ENCODE measurements around the gene CDIPT.

CDIPT gene

DNA sequence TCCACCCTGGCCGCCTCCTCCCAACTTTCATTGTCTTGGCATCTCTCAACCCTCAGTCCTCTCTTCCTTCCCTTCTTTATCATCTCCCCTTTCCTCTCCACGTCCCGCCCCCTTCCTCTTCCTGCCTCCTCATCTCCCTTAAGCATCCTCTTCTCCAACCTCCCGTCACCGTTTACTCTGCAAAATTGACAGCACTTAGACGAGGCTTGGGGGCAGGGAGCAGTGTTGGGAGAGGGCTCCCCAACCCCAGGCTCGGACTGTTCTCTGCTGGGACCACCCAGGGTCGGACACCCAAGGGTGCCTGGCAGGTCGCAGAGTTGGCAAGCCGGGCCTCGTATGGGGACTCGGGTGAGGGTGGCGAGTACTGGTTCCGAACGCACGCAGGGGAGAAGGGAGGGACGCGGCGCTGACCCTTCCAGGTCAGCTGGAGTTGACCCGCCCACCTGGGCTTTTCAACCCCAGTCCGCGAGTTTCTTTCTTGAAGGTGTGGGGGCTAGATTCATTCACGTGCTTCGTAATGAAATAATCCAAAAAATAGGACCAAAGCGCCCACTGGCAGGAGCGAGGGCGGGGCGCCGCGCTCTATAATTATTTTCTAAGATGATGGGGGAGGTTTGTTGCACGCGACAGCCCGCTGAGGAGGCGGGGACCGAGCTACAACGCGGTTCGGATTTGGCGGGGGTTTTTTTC is 47.8 kb downstream of the CDIPT start:
- TF ChIP-seq, protein P1, sequence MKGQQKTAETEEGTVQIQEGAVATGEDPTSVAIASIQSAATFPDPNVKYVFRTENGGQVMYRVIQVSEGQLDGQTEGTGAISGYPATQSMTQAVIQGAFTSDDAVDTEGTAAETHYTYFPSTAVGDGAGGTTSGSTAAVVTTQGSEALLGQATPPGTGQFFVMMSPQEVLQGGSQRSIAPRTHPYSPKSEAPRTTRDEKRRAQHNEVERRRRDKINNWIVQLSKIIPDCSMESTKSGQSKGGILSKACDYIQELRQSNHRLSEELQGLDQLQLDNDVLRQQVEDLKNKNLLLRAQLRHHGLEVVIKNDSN (IDR thresholded peaks at IDR 0.05), result no peak
- no peak for TF ChIP-seq RAD21 (IDR thresholded peaks at IDR 0.05; ENCODE audit: low read depth)
- TF ChIP-seq CREB1 (IDR thresholded peaks at IDR 0.05; ENCODE audit: low read depth), result no peak
- TF ChIP-seq NFIC (IDR thresholded peaks at IDR 0.05), result no peak
- no peak for TF ChIP-seq TCF12 (IDR thresholded peaks at IDR 0.05; ENCODE audit: low read depth)
- no peak for TF ChIP-seq EP300 (IDR thresholded peaks at IDR 0.05; ENCODE audit: borderline replicate concordance)
- TF ChIP-seq YY1 (IDR thresholded peaks at IDR 0.05; ENCODE audit: low read depth), result no peak
- TF ChIP-seq, protein P2, sequence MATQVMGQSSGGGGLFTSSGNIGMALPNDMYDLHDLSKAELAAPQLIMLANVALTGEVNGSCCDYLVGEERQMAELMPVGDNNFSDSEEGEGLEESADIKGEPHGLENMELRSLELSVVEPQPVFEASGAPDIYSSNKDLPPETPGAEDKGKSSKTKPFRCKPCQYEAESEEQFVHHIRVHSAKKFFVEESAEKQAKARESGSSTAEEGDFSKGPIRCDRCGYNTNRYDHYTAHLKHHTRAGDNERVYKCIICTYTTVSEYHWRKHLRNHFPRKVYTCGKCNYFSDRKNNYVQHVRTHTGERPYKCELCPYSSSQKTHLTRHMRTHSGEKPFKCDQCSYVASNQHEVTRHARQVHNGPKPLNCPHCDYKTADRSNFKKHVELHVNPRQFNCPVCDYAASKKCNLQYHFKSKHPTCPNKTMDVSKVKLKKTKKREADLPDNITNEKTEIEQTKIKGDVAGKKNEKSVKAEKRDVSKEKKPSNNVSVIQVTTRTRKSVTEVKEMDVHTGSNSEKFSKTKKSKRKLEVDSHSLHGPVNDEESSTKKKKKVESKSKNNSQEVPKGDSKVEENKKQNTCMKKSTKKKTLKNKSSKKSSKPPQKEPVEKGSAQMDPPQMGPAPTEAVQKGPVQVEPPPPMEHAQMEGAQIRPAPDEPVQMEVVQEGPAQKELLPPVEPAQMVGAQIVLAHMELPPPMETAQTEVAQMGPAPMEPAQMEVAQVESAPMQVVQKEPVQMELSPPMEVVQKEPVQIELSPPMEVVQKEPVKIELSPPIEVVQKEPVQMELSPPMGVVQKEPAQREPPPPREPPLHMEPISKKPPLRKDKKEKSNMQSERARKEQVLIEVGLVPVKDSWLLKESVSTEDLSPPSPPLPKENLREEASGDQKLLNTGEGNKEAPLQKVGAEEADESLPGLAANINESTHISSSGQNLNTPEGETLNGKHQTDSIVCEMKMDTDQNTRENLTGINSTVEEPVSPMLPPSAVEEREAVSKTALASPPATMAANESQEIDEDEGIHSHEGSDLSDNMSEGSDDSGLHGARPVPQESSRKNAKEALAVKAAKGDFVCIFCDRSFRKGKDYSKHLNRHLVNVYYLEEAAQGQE (IDR thresholded peaks at IDR 0.05; ENCODE audit: low read depth), result no peak
- no peak for TF ChIP-seq ZBTB7A (IDR thresholded peaks at IDR 0.05; ENCODE audit: low read depth)
- no peak for TF ChIP-seq TEAD4 (IDR thresholded peaks at IDR 0.05)
- TF ChIP-seq CEBPB (IDR thresholded peaks at IDR 0.05), result no peak
- TF ChIP-seq, protein P3, sequence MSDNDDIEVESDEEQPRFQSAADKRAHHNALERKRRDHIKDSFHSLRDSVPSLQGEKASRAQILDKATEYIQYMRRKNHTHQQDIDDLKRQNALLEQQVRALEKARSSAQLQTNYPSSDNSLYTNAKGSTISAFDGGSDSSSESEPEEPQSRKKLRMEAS (IDR thresholded peaks at IDR 0.05), result no peak
- no peak for TF ChIP-seq TAF1 (IDR thresholded peaks at IDR 0.05; ENCODE audit: low read depth)

DNA sequence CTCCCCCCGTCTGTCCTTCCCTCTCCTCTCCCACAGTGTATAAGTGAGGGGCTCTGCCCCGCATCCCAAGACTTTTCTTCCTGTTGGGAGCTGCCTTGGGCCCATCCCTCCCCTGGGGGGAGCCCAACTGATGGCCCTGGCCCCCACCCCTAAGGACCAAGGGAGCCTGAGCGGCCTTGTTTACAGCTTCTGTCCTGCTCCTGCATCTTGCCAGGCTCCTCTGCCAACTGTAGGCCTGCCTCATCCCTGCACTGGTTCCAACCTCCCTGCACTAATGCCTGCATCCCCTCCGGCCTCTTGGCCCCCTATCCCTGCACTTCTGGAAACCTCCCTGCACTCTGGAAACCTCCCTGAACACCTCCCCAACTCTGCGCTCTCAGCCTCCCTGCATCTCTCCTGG is 48.4 kb downstream of the CDIPT start:
- TF ChIP-seq NFIC (IDR thresholded peaks at IDR 0.05) (no peak), TAF1 (IDR thresholded peaks at IDR 0.05; ENCODE audit: low read depth) (no peak), EGR1 (IDR thresholded peaks at IDR 0.05) (no peak), TCF12 (IDR thresholded peaks at IDR 0.05; ENCODE audit: low read depth) (no peak), EP300 (IDR thresholded peaks at IDR 0.05; ENCODE audit: borderline replicate concordance) (no peak), RAD21 (IDR thresholded peaks at IDR 0.05; ENCODE audit: low read depth) (no peak), TEAD4 (IDR thresholded peaks at IDR 0.05) (no peak)

DNA sequence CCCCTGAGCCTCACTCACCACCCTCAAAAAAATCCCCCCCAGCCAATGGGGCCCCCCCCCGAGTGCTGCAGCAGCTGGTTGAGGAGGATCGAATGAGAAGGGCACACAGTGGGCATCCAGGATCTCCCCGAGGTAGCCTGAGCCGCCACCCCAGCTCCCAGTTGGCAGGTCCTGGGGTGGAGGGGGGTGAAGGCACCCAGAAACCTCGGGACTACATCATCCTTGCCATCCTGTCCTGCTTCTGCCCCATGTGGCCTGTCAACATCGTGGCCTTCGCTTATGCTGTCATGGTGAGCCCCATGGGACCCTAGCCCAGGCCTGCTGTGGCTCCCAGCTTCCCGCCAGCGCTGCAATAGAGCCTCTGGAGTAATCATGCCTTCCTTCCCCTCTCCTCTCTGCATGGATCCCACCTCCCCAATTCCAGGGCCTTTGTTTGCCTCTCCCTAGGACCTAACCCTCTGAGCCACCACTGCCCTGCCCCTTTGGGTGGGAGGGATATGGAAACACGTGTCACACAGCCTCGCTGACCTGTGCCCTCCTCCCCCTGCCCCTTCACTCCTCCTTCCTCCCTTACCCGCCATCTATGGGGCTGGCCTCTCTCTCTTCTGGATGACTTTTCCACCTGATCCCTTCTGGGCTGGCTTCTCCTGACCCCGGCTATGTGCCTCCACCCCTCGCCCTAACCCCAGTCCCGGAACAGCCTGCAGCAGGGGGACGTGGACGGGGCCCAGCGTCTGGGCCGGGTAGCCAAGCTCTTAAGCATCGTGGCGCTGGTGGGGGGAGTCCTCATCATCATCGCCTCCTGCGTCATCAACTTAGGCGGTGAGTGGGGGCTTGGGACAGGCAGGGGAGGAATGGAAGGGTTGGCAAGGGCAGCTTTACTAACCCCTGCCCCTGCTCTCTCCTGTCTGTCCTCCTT is 49.1 kb downstream of the CDIPT start:
- TF ChIP-seq, protein P3 (IDR thresholded peaks at IDR 0.05), result no peak
- TF ChIP-seq NFIC (IDR thresholded peaks at IDR 0.05), result no peak
- TF ChIP-seq CREB1 (IDR thresholded peaks at IDR 0.05; ENCODE audit: low read depth), result no peak
- no peak for TF ChIP-seq EGR1 (IDR thresholded peaks at IDR 0.05)
- no peak for TF ChIP-seq RAD21 (IDR thresholded peaks at IDR 0.05; ENCODE audit: low read depth)
- TF ChIP-seq, protein P1 (IDR thresholded peaks at IDR 0.05), result no peak
- TF ChIP-seq TCF12 (IDR thresholded peaks at IDR 0.05; ENCODE audit: low read depth), result no peak
- TF ChIP-seq TEAD4 (IDR thresholded peaks at IDR 0.05), result no peak
- TF ChIP-seq TAF1 (IDR thresholded peaks at IDR 0.05; ENCODE audit: low read depth), result no peak
- no peak for TF ChIP-seq EP300 (IDR thresholded peaks at IDR 0.05; ENCODE audit: borderline replicate concordance)
- no peak for TF ChIP-seq FOXM1 (IDR thresholded peaks at IDR 0.05; ENCODE audit: borderline replicate concordance, low read depth)
- TF ChIP-seq, protein P2 (IDR thresholded peaks at IDR 0.05; ENCODE audit: low read depth), result no peak
- TF ChIP-seq CEBPB (IDR thresholded peaks at IDR 0.05), result no peak
- TF ChIP-seq YY1 (IDR thresholded peaks at IDR 0.05; ENCODE audit: low read depth), result no peak
- TF ChIP-seq ZBTB7A (IDR thresholded peaks at IDR 0.05; ENCODE audit: low read depth), result no peak

DNA sequence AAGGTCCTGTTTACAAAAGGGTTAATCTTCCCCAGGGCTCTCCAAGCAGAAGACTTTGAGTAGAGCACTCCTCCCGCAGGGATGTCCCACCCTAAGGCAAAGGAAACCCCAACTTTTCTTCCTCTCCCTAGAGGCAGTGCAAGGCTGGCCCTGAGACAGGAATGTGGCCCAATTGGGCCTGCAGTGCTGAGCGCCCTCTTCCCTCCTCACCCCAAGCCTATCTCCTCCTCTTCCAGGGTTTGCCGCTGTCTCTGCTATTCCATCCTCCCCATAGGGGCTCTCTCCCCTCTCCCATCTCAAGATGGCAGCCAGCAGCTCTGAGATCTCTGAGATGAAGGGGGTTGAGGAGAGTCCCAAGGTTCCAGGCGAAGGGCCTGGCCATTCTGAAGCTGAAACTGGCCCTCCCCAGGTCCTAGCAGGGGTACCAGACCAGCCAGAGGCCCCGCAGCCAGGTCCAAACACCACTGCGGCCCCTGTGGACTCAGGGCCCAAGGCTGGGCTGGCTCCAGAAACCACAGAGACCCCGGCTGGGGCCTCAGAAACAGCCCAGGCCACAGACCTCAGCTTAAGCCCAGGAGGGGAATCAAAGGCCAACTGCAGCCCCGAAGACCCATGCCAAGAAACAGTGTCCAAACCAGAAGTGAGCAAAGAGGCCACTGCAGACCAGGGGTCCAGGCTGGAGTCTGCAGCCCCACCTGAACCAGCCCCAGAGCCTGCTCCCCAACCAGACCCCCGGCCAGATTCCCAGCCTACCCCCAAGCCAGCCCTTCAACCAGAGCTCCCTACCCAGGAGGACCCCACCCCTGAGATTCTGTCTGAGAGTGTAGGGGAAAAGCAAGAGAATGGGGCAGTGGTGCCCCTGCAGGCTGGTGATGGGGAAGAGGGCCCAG is 50.0 kb downstream of the CDIPT start:
- no peak for TF ChIP-seq CEBPB (IDR thresholded peaks at IDR 0.05)
- TF ChIP-seq, protein P1 (IDR thresholded peaks at IDR 0.05), result no peak
- no peak for TF ChIP-seq TCF12 (IDR thresholded peaks at IDR 0.05; ENCODE audit: low read depth)
- no peak for TF ChIP-seq FOXM1 (IDR thresholded peaks at IDR 0.05; ENCODE audit: borderline replicate concordance, low read depth)
- no peak for TF ChIP-seq ZBTB7A (IDR thresholded peaks at IDR 0.05; ENCODE audit: low read depth)
- TF ChIP-seq RAD21 (IDR thresholded peaks at IDR 0.05; ENCODE audit: low read depth), result no peak

Data from Ishikawa (cell line).